HEK293 (cell line): ENCODE data around the gene ZNF530.

ENCODE experiments used
- CTCF ChIA-PET: fragments of 350-600 bp; formaldehyde crosslinking; extraction: SDS; loops from one replicate; lab custom pipeline; 2021; ENCODE audit warnings: antibody characterized with exemption; lab: Yijun Ruan, JAX
- POLR2A ChIA-PET: fragments of 300-600 bp; formaldehyde crosslinking; extraction: SDS; loops from one replicate; lab custom pipeline; 2020; ENCODE audit warnings: antibody characterized with exemption, inconsistent platforms; lab: Yijun Ruan, JAX
- H3K27ac ChIP-seq: fragments of 200-500 bp; sonication (Bioruptor generic); 2 replicates; pipeline ENCODE4 v1.5.1; 2014; ENCODE audit warnings: low read depth, low read length, control low read depth, inconsistent platforms; ENCODE audit errors: extremely low read depth
- H3K36me3 ChIP-seq, 2 experiments: fragments of 200-500 bp in 1 of 2; sonication (Bioruptor generic) in 1 of 2; 1 replicate in 1 of 2; 2 replicates in 1 of 2; pipeline ENCODE4 v1.5.1; 2014 to 2017; ENCODE audit warnings: inconsistent platforms in 2 of 2, low read length in 2 of 2; ENCODE audit not compliant: control insufficient read depth in 2 of 2, insufficient read depth in 1 of 2
- H3K4me1 ChIP-seq: fragments of 200-500 bp; sonication (Bioruptor generic); 2 replicates; pipeline ENCODE4 v1.5.1; 2014; ENCODE audit warnings: mild to moderate bottlenecking, low read length, inconsistent platforms; ENCODE audit not compliant: control insufficient read depth, insufficient read depth
- H3K4me3 ChIP-seq: 2 replicates; pipeline ENCODE4 v1.5.1; 2011; ENCODE audit warnings: low read depth, mild to moderate bottlenecking, control low read depth, low read length, moderate library complexity
- H3K9me3 ChIP-seq: fragments of 200-500 bp; sonication (Bioruptor generic); 2 replicates; pipeline ENCODE4 v1.5.1; 2014; ENCODE audit warnings: low read depth, low read length, inconsistent platforms; ENCODE audit not compliant: control insufficient read depth, insufficient read depth
- ZNF146 ChIP-seq: fragments of 450-650 bp; formaldehyde crosslinking; IDR thresholded peaks from 2 replicates; pipeline ENCODE4 v1.5.1; 2016; ENCODE audit warnings: missing biosample characterization, missing genetic modification characterization
- ZNF518A ChIP-seq: fragments of 450-650 bp; formaldehyde crosslinking; conservative IDR thresholded peaks from 2 replicates; pipeline ENCODE4 v1.5.1; 2016; ENCODE audit warnings: low read depth, missing biosample characterization, missing genetic modification characterization
- ZNF561 ChIP-seq: fragments of 450-650 bp; IDR thresholded peaks from 2 replicates; pipeline ENCODE4 v1.5.1; 2018; ENCODE audit warnings: missing biosample characterization, missing genetic modification characterization, borderline replicate concordance
- ZNF76 ChIP-seq: fragments of 450-650 bp; formaldehyde crosslinking; IDR thresholded peaks from 2 replicates; pipeline ENCODE4; 2016; ENCODE audit warnings: low read depth, missing biosample characterization, missing genetic modification characterization, borderline replicate concordance
- ZSCAN18 ChIP-seq: fragments of 450-650 bp; formaldehyde crosslinking; IDR thresholded peaks from 2 replicates; pipeline ENCODE4 v1.5.1; 2016; ENCODE audit warnings: missing biosample characterization, missing genetic modification characterization

Gene ZNF530

DNA sequence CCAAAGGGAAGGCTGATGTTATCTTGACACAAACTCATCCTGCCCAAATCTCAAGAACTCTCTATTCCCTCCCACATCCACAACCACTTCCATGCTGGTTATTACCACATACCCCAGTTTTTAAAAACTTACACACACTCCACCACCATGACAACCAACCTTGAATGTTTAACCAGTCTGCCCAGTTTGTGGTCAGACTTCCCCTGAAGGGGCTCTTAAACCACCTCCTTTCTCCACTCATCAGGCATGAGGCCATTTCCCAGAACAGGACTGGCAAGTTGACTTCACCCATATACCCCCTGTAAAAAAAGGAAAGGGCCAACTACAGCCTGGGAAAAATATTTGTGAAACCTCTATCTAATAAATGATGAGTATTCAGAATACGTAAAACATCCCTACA is 56.7 kb downstream of the ZNF530 start:
- TF ChIP-seq ZSCAN18 (tag by site-specific recombination) (no peak), ZNF518A (tag by site-specific recombination) (no peak), ZNF76 (tag by site-specific recombination) (no peak), ZNF561 (tag by site-specific recombination) (no peak), ZNF146 (tag by site-specific recombination) (no peak)
- H3K9me3 ChIP-seq, result no peaks in the 10 kb centered on the region
- H3K27ac ChIP-seq, result no peak overlapping the region
- H3K36me3 ChIP-seq, result peaks cover 0 to 3% of the 10 kb centered on the region in 2 experiments; a peak in 1 of 3 replicates
- CTCF ChIA-PET, result no interaction called here
- H3K4me1 ChIP-seq, result no peaks in the 10 kb centered on the region
- no peak overlapping the region for H3K4me3 ChIP-seq
- POLR2A ChIA-PET, result interaction anchor here (1.2 kb wide), 1 partner anchor 42 kb away, joined by 4 read pairs; the partner anchor contains the start of gene ZNF134
